ENCODE measurements around the gene GAREM1.

GAREM1 gene

GRCh38 chr18:32461709-32462272 lies 8.9 kb downstream of the GAREM1 start:
- in situ Hi-C loops (cut with HindIII; ENCODE audit: low pct_ligation_motif_present, low pct_unique_long_range_greater_than_20kb, low sequenced_read_pairs), result no loop called here
- no peak for DNase-seq

GRCh38 chr18:32460171-32460731 lies 10.4 kb downstream of the GAREM1 start:
- in situ Hi-C loops (cut with HindIII; ENCODE audit: low pct_ligation_motif_present, low pct_unique_long_range_greater_than_20kb, low sequenced_read_pairs), result no loop called here
- DNase-seq, result no peak

GRCh38 chr18:32459361-32460101 lies 11.2 kb downstream of the GAREM1 start:
- in situ Hi-C loops (cut with HindIII; ENCODE audit: low pct_ligation_motif_present, low pct_unique_long_range_greater_than_20kb, low sequenced_read_pairs), result no loop called here
- DNase-seq, result no peak

GRCh38 chr18:32455361-32455760 lies 15.3 kb downstream of the GAREM1 start:
- in situ Hi-C loops (cut with HindIII; ENCODE audit: low pct_ligation_motif_present, low pct_unique_long_range_greater_than_20kb, low sequenced_read_pairs), result no loop called here
- no peak for DNase-seq

- DNase-seq, result no peak
- in situ Hi-C loops (cut with HindIII; ENCODE audit: low pct_ligation_motif_present, low pct_unique_long_range_greater_than_20kb, low sequenced_read_pairs), result no loop called here
Observed at GRCh38 chr18:32454593-32454992, 16.1 kb downstream of the GAREM1 start.

- DNase-seq, result no peak
- in situ Hi-C loops (cut with HindIII; ENCODE audit: low pct_ligation_motif_present, low pct_unique_long_range_greater_than_20kb, low sequenced_read_pairs), result no loop called here
Observed at GRCh38 chr18:32450874-32451273, 19.8 kb downstream of the GAREM1 start.

GRCh38 chr18:32450026-32450691 lies 20.5 kb downstream of the GAREM1 start:
- DNase-seq, result no peak
- in situ Hi-C loops (cut with HindIII; ENCODE audit: low pct_ligation_motif_present, low pct_unique_long_range_greater_than_20kb, low sequenced_read_pairs), result no loop called here

- in situ Hi-C loops (cut with HindIII; ENCODE audit: low pct_ligation_motif_present, low pct_unique_long_range_greater_than_20kb, low sequenced_read_pairs), result no loop called here
- DNase-seq, result no peak
Observed at GRCh38 chr18:32446780-32447179, 23.9 kb downstream of the GAREM1 start.

- in situ Hi-C loops (cut with HindIII; ENCODE audit: low pct_ligation_motif_present, low pct_unique_long_range_greater_than_20kb, low sequenced_read_pairs), result no loop called here
- no peak for DNase-seq
Observed at GRCh38 chr18:32445846-32446245, 24.8 kb downstream of the GAREM1 start.

GRCh38 chr18:32443706-32444215 lies 26.9 kb downstream of the GAREM1 start:
- DNase-seq, result no peak
- in situ Hi-C loops (cut with HindIII; ENCODE audit: low pct_ligation_motif_present, low pct_unique_long_range_greater_than_20kb, low sequenced_read_pairs), result no loop called here

GRCh38 chr18:32443033-32443705 lies 27.5 kb downstream of the GAREM1 start:
- DNase-seq, result no peak
- in situ Hi-C loops (cut with HindIII; ENCODE audit: low pct_ligation_motif_present, low pct_unique_long_range_greater_than_20kb, low sequenced_read_pairs), result no loop called here

GRCh38 chr18:32442575-32442974 lies 28.1 kb downstream of the GAREM1 start:
- no peak for DNase-seq
- in situ Hi-C loops (cut with HindIII; ENCODE audit: low pct_ligation_motif_present, low pct_unique_long_range_greater_than_20kb, low sequenced_read_pairs), result no loop called here

- in situ Hi-C loops (cut with HindIII; ENCODE audit: low pct_ligation_motif_present, low pct_unique_long_range_greater_than_20kb, low sequenced_read_pairs), result no loop called here
- no peak for DNase-seq
Observed at GRCh38 chr18:32441533-32441932, 29.1 kb downstream of the GAREM1 start.

GRCh38 chr18:32440518-32440917 lies 30.2 kb downstream of the GAREM1 start:
- DNase-seq, result no peak
- in situ Hi-C loops (cut with HindIII; ENCODE audit: low pct_ligation_motif_present, low pct_unique_long_range_greater_than_20kb, low sequenced_read_pairs), result no loop called here

GRCh38 chr18:32439802-32440201 lies 30.9 kb downstream of the GAREM1 start:
- in situ Hi-C loops (cut with HindIII; ENCODE audit: low pct_ligation_motif_present, low pct_unique_long_range_greater_than_20kb, low sequenced_read_pairs), result no loop called here

GRCh38 chr18:32439241-32439640 lies 31.4 kb downstream of the GAREM1 start:
- in situ Hi-C loops (cut with HindIII; ENCODE audit: low pct_ligation_motif_present, low pct_unique_long_range_greater_than_20kb, low sequenced_read_pairs), result no loop called here
- DNase-seq, result no peak

More at GRCh38 chr18:32439802-32440201, 30.9 kb downstream of the GAREM1 start:
- DNase-seq, result peak; percentile 21

GRCh38 chr18:32438173-32438572 lies 32.5 kb downstream of the GAREM1 start:
- DNase-seq, result no peak
- in situ Hi-C loops (cut with HindIII; ENCODE audit: low pct_ligation_motif_present, low pct_unique_long_range_greater_than_20kb, low sequenced_read_pairs), result no loop called here

- in situ Hi-C loops (cut with HindIII; ENCODE audit: low pct_ligation_motif_present, low pct_unique_long_range_greater_than_20kb, low sequenced_read_pairs), result no loop called here
- no peak for DNase-seq
Observed at GRCh38 chr18:32437100-32437834, 33.4 kb downstream of the GAREM1 start.
